Measurements from ENCODE around the gene SPA17. TPM values are rescaled to one million over a fixed set of nuclear protein-coding genes. Genes with fewer than 3 reads are reported as not detected.
A peak's percentile ranks its signal among the peaks of the same experiment; 100 is the strongest.

SPA17 gene
- total and polyA plus RNA-seq, 2 of the 8 experiments (the other 6 are each of a cell fraction or from before 2014, with no cell fraction given): 3.7 to 5.2 TPM

GRCh38 chr11:124674571-124674970, 867 bp downstream of the SPA17 start:
- Histone ChIP-seq H3K27me3 (replicated peaks in 1 of 4; ENCODE audit: control insufficient read depth in 3 of 4, extremely low read depth in 1 of 4, insufficient read depth in 3 of 4, low read length in 3 of 4) (peaks cover 0 to 15% (median 5%) of the 10 kb centered on the region in 4 experiments; a peak in 5 of 7 replicates), H2BK5ac (ENCODE audit: low read depth, low read length) (no peak overlapping the region), H3K4me1 (replicated peaks in 1 of 4; ENCODE audit: control insufficient read depth in 3 of 4, insufficient read depth in 4 of 4, low read length in 3 of 4) (no peaks in the 10 kb centered on the region; a peak in 1 of 7 replicates), H4K5ac (ENCODE audit: insufficient read length, low read depth, low read length) (no peak overlapping the region), H3K36me3 (ENCODE audit: control insufficient read depth in 2 of 4, insufficient read depth in 4 of 4, low read length in 3 of 4) (no peaks in the 10 kb centered on the region; a peak in 1 of 8 replicates), H3K27ac (ENCODE audit: low read depth, low read length) (no peak overlapping the region), H2BK120ac (replicated peaks; ENCODE audit: low read depth, low read length) (no peak overlapping the region), H3K18ac (ENCODE audit: extremely low read depth, low read length) (no peak overlapping the region), H3K4me2 (ENCODE audit: insufficient read depth in 1 of 2, low read depth in 2 of 2, low read length in 2 of 2) (peak overlapping the region; percentile 71 to 91), H3K79me2 (ENCODE audit: control insufficient read depth in 1 of 2, insufficient read depth in 2 of 2, low read length in 2 of 2) (no peaks in the 10 kb centered on the region), H4K20me1 (replicated peaks in 1 of 2; ENCODE audit: control insufficient read depth in 1 of 2, insufficient read depth in 2 of 2, low read length in 2 of 2) (no peaks in the 10 kb centered on the region), H2AFZ (ENCODE audit: low read length) (peak overlapping the region; percentile 60; the same call in 1 of the 2 replicates), H3K14ac (ENCODE audit: insufficient read length) (no peak overlapping the region), H2BK20ac (ENCODE audit: low read length) (no peak overlapping the region), H3K23ac (ENCODE audit: insufficient read length) (no peak overlapping the region), H3K4me3 (ENCODE audit: extremely low read depth in 1 of 4, insufficient read depth in 2 of 4, low read depth in 3 of 4, low read length in 4 of 4) (peak overlapping the region; percentile 60 to 90 (median 78); a peak in 6 of 8 replicates), H3K79me1 (ENCODE audit: low read depth, low read length) (no peaks in the 10 kb centered on the region; the same call in 1 of the 2 replicates), H3K23me2 (ENCODE audit: low read depth, low read length) (peaks cover 7% of the 10 kb centered on the region; the same call in 1 of the 2 replicates), H2BK12ac (ENCODE audit: low read depth, low read length) (no peak overlapping the region), H2AK5ac (ENCODE audit: low read depth, low read length) (no peak overlapping the region; the same call in 1 of the 2 replicates), H3K9me3 (ENCODE audit: insufficient read depth in 2 of 2, low read depth in 1 of 2, low read length in 1 of 2) (no peaks in the 10 kb centered on the region), H3K56ac (replicated peaks; ENCODE audit: insufficient read length, low read depth, low read length) (no peak overlapping the region), H4K8ac (ENCODE audit: extremely low read depth, insufficient read depth, low read length) (no peak overlapping the region), H4K91ac (replicated peaks; ENCODE audit: insufficient read length, low read length) (no peak overlapping the region), H2BK15ac (ENCODE audit: low read length) (no peak overlapping the region), H3K4ac (replicated peaks; ENCODE audit: insufficient read length, low read depth, low read length) (no peak overlapping the region), H3K9ac (replicated peaks in 1 of 4; ENCODE audit: extremely low read depth in 1 of 4, low read depth in 3 of 4, low read length in 3 of 4) (peak overlapping the region in 2 of 4 experiments; percentile 28 to 80; a peak in 2 of 7 replicates)
- 76% methylated on average over 5 of the region's 5 CpGs; no CpG with 5 or more reads in 1 of the 2 experiments for WGBS, 2 experiments (ENCODE audit: extremely low coverage in 1 of 2, insufficient coverage in 1 of 2, insufficient read length in 1 of 2, insufficient replicate concordance in 2 of 2, low coverage in 1 of 2, low lambda C conversion rate in 2 of 2, missing lambda C conversion rate in 1 of 2)
- FAIRE-seq: no peak
- POLR2A ChIA-PET (ENCODE audit: partially characterized antibody): interaction anchor here (1.0 to 1.7 kb wide), 4 partner anchors 11 to 126 kb away, joined by 3 to 5 read pairs (median 4); partner anchors contain the start of gene MSANTD2
- no peak for DNase-seq (ENCODE audit: low read depth in 1 of 2, low spot score in 2 of 2)
- CTCF ChIA-PET (ENCODE audit: partially characterized antibody): interaction anchor here (0.9 to 3.2 kb wide), 8 partner anchors 11 to 163 kb away, joined by 3 to 20 read pairs (median 4); partner anchors contain the start of gene ESAM
- TF ChIP-seq KDM4A (IDR thresholded peaks at IDR 0.05; ENCODE audit: low read depth, low read length, severe bottlenecking): no peak

All from H1 (cell line).